ENCODE data around the gene SNRNP70.
"Not testable (repeated sequence)": the region's sequence is repeated elsewhere in the genome, so short reads cannot be mapped to it uniquely, and the experiment has no call there.

The SNRNP70 gene

GRCh38 chr19:49073514-49074378 is 11.5 kb upstream of the SNRNP70 start:
- no peak for DNase-seq (ENCODE audit: insufficient read length, low spot score)

GRCh38 chr19:49074869-49075268 is 10.4 kb upstream of the SNRNP70 start:
- not testable (repeated sequence) for FAIRE-seq; DNase-seq (ENCODE audit: insufficient read length, low spot score)

More at GRCh38 chr19:49073514-49074378, 11.5 kb upstream of the SNRNP70 start:
- TF ChIP-seq POLR2A (IDR thresholded peaks at IDR 0.05; ENCODE audit: low read depth, low read length), result no peak
- no peak for FAIRE-seq

- FAIRE-seq (no peak), DNase-seq (ENCODE audit: insufficient read length, low spot score) (no peak)
- TF ChIP-seq POLR2A (IDR thresholded peaks at IDR 0.05; ENCODE audit: low read depth, low read length), result no peak
These were observed 4.9 kb upstream of the SNRNP70 start for GRCh38 chr19:49080392-49080791.

GRCh38 chr19:49081273-49081672 is 4.0 kb upstream of the SNRNP70 start:
- FAIRE-seq (no peak), DNase-seq (ENCODE audit: insufficient read length, low spot score) (no peak)
- no peak for TF ChIP-seq POLR2A (IDR thresholded peaks at IDR 0.05; ENCODE audit: low read depth, low read length)

GRCh38 chr19:49084206-49085019 is 838 bp upstream of the SNRNP70 start:
- FAIRE-seq, result no peak

GRCh38 chr19:49085868-49086232 is 599 bp downstream of the SNRNP70 start:
- no peak for DNase-seq (ENCODE audit: insufficient read length, low spot score)
- no peak for FAIRE-seq
- no peak for TF ChIP-seq POLR2A (IDR thresholded peaks at IDR 0.05; ENCODE audit: low read depth, low read length)

More at GRCh38 chr19:49084206-49085019, 838 bp upstream of the SNRNP70 start:
- no peak for DNase-seq (ENCODE audit: insufficient read length, low spot score)
- no peak for TF ChIP-seq POLR2A (IDR thresholded peaks at IDR 0.05; ENCODE audit: low read depth, low read length)

GRCh38 chr19:49086296-49086695 is 1.0 kb downstream of the SNRNP70 start:
- TF ChIP-seq POLR2A (IDR thresholded peaks at IDR 0.05; ENCODE audit: low read depth, low read length), result no peak
- no peak for FAIRE-seq

GRCh38 chr19:49091391-49092038 is 6.3 kb downstream of the SNRNP70 start:
- no peak for FAIRE-seq
- no peak for DNase-seq (ENCODE audit: insufficient read length, low spot score)
- no peak for TF ChIP-seq POLR2A (IDR thresholded peaks at IDR 0.05; ENCODE audit: low read depth, low read length)

More at GRCh38 chr19:49086296-49086695, 1.0 kb downstream of the SNRNP70 start:
- DNase-seq (ENCODE audit: insufficient read length, low spot score), result no peak

- DNase-seq (ENCODE audit: insufficient read length, low spot score), result no peak
- TF ChIP-seq POLR2A (IDR thresholded peaks at IDR 0.05; ENCODE audit: low read depth, low read length), result no peak
- FAIRE-seq, result no peak
These were observed 7.4 kb downstream of the SNRNP70 start for GRCh38 chr19:49092686-49093085.

- no peak for TF ChIP-seq POLR2A (IDR thresholded peaks at IDR 0.05; ENCODE audit: low read depth, low read length)
- DNase-seq (ENCODE audit: insufficient read length, low spot score), result no peak
- FAIRE-seq, result no peak
These were observed 9.5 kb downstream of the SNRNP70 start for GRCh38 chr19:49094505-49095482.

- DNase-seq (ENCODE audit: insufficient read length, low spot score) (peak; percentile 62), FAIRE-seq (peak; percentile 52)
- no peak for TF ChIP-seq POLR2A (IDR thresholded peaks at IDR 0.05; ENCODE audit: low read depth, low read length)
These were observed 12.4 kb downstream of the SNRNP70 start for GRCh38 chr19:49097453-49098288.

- no peak for FAIRE-seq
- DNase-seq (ENCODE audit: insufficient read length, low spot score), result no peak
- TF ChIP-seq POLR2A (IDR thresholded peaks at IDR 0.05; ENCODE audit: low read depth, low read length), result no peak
These were observed 13.5 kb downstream of the SNRNP70 start for GRCh38 chr19:49098795-49099194.
